Mucosa of stomach (tissue), 1 donor: ENCODE results near the gene NUP210L.
A peak's percentile ranks its signal among the peaks of the same experiment; 100 is the strongest.

ENCODE experiments used
- H3K27me3 ChIP-seq: one replicate; pipeline ENCODE4 v1.7.0; 2013; ENCODE audit warnings: mild to moderate bottlenecking, low read length; ENCODE audit not compliant: control insufficient read depth, insufficient read depth
- H3K36me3 ChIP-seq: one replicate; pipeline ENCODE4 v1.7.0; 2013; ENCODE audit warnings: low read length; ENCODE audit not compliant: control insufficient read depth, insufficient read depth
- H3K4me1 ChIP-seq: one replicate; pipeline ENCODE4 v1.7.0; 2013; ENCODE audit warnings: mild to moderate bottlenecking, low read length; ENCODE audit not compliant: control insufficient read depth, insufficient read depth
- H3K4me3 ChIP-seq: one replicate; pipeline ENCODE4 v1.7.0; 2013; ENCODE audit warnings: low read length
- H3K9ac ChIP-seq: one replicate; pipeline ENCODE4 v1.7.0; 2013; ENCODE audit warnings: mild to moderate bottlenecking, low read length, moderate library complexity
- H3K9me3 ChIP-seq: one replicate; pipeline ENCODE4 v1.7.0; 2013; ENCODE audit warnings: mild to moderate bottlenecking, low read length, moderate library complexity; ENCODE audit not compliant: control insufficient read depth
- donor health status: Pancreatic carcinoma.

NUP210L gene

GRCh38 chr1:154181944-154182343, 27.1 kb upstream of the NUP210L start:
- peak overlapping the region; percentile 94 for H3K4me3 ChIP-seq
- peaks cover 56% of the 10 kb centered on the region for H3K4me1 ChIP-seq
- no peaks in the 10 kb centered on the region for H3K27me3 ChIP-seq
- no peaks in the 10 kb centered on the region for H3K9me3 ChIP-seq
- peak overlapping the region; percentile 85 for H3K9ac ChIP-seq
- peaks cover 7% of the 10 kb centered on the region for H3K36me3 ChIP-seq

DNA sequence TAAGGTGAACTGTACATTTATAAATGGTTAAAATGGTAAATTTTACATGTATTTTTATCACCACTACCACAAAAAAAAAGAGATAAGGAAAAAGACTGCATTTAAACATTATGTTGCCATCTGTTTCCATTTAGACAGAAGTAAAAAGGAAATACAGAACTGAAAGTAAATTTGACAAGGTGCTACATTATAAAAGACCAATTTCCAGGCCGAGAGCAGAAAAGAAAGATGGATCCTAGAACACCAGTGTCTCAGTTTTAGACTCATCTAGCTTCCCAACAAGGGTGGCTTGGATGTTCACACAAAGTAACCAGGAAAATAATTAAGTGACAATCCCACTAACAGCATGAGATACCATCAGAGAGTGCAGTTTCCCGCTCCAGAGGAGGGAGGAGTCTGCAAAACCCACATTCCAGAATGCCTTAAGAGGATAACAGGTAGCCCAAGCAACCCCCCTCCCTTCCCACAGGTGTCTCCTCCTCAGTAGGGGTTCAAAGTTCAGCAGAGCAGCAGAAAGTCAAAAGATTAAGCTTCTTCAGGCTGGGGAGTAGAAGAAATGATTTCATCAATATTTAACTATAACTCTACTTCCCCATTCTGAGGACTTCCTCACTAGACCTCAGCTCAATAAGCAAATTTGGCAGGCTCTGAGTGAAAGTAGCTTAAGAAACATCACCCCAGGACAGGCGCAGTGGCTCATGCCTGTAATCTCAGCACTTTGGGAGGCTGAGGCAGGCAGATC, 25.2 kb upstream of the NUP210L start:
- Histone ChIP-seq H3K9ac (peak overlapping the region; percentile 14), H3K27me3 (no peaks in the 10 kb centered on the region), H3K36me3 (peaks cover 12% of the 10 kb centered on the region), H3K9me3 (no peaks in the 10 kb centered on the region), H3K4me1 (peaks cover 56% of the 10 kb centered on the region), H3K4me3 (peak overlapping the region; percentile 20)

GRCh38 chr1:154178911-154179811, 24.3 kb upstream of the NUP210L start:
- peaks cover 56% of the 10 kb centered on the region for H3K4me1 ChIP-seq
- H3K36me3 ChIP-seq, result peaks cover 12% of the 10 kb centered on the region
- no peaks in the 10 kb centered on the region for H3K9me3 ChIP-seq
- H3K4me3 ChIP-seq, result peak overlapping the region; percentile 9
- no peaks in the 10 kb centered on the region for H3K27me3 ChIP-seq
- H3K9ac ChIP-seq, result peak overlapping the region; percentile 56

- peaks cover 50% of the 10 kb centered on the region for H3K4me1 ChIP-seq
- peak overlapping the region; percentile 22 for H3K9ac ChIP-seq
- H3K4me3 ChIP-seq, result no peak overlapping the region
- H3K27me3 ChIP-seq, result no peaks in the 10 kb centered on the region
- no peaks in the 10 kb centered on the region for H3K9me3 ChIP-seq
- peaks cover 12% of the 10 kb centered on the region for H3K36me3 ChIP-seq
These were observed 23.1 kb upstream of the NUP210L start for GRCh38 chr1:154178013-154178412.

- H3K36me3 ChIP-seq, result peaks cover 24% of the 10 kb centered on the region
- H3K27me3 ChIP-seq, result no peaks in the 10 kb centered on the region
- no peaks in the 10 kb centered on the region for H3K9me3 ChIP-seq
- H3K4me3 ChIP-seq, result no peak overlapping the region
- peaks cover 48% of the 10 kb centered on the region for H3K4me1 ChIP-seq
- H3K9ac ChIP-seq, result no peak overlapping the region
These were observed 21.5 kb upstream of the NUP210L start for GRCh38 chr1:154176337-154176736.

- H3K9ac ChIP-seq, result no peak overlapping the region
- H3K9me3 ChIP-seq, result no peaks in the 10 kb centered on the region
- no peak overlapping the region for H3K4me3 ChIP-seq
- H3K36me3 ChIP-seq, result peaks cover 24% of the 10 kb centered on the region
- no peaks in the 10 kb centered on the region for H3K27me3 ChIP-seq
- H3K4me1 ChIP-seq, result peaks cover 34% of the 10 kb centered on the region
These were observed 19.8 kb upstream of the NUP210L start for GRCh38 chr1:154174654-154175053.

- Histone ChIP-seq H3K27me3 (no peaks in the 10 kb centered on the region), H3K9me3 (no peaks in the 10 kb centered on the region), H3K4me3 (no peak overlapping the region), H3K4me1 (peaks cover 6% of the 10 kb centered on the region), H3K9ac (no peak overlapping the region), H3K36me3 (peaks cover 16% of the 10 kb centered on the region)
These were observed 17.0 kb upstream of the NUP210L start for GRCh38 chr1:154171880-154172279.

GRCh38 chr1:154171223-154171583, 16.3 kb upstream of the NUP210L start:
- Histone ChIP-seq H3K36me3 (peaks cover 16% of the 10 kb centered on the region), H3K4me3 (no peak overlapping the region), H3K9ac (no peak overlapping the region), H3K27me3 (no peaks in the 10 kb centered on the region), H3K9me3 (no peaks in the 10 kb centered on the region), H3K4me1 (no peaks in the 10 kb centered on the region)

DNA sequence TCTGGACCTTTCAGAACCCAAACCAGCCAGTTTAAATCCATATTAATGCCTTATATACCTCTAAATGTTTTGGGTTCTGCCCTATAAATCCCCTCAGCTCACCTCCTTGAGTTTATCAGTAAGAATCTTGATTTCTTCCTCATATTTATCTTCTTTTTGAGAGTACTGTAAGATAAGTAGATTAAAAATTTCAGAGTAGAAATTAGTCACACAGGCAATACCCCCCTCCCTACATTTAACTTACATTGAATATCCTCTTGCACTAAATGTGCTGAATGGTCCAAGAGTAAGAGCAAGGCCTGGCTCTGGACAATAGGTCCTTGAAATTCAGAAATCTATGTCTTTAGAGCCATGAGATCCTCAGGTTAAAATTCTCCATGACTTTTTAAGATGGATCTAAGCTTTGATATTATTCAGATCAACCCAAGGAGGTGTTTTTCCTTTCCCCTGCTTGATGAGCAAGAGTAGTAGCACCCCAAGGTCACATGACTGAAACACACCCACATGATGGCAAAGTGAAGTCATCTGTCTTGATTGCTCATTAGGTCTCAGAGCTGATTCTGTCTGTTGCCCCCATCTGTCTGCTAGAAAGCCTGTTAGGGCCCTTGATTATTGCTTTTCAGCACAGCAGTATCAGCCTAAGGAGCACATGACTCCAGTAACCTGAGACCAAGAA, 15.8 kb upstream of the NUP210L start:
- no peak overlapping the region for H3K4me3 ChIP-seq
- peaks cover 15% of the 10 kb centered on the region for H3K36me3 ChIP-seq
- H3K9me3 ChIP-seq, result no peaks in the 10 kb centered on the region
- no peaks in the 10 kb centered on the region for H3K27me3 ChIP-seq
- H3K4me1 ChIP-seq, result no peaks in the 10 kb centered on the region
- no peak overlapping the region for H3K9ac ChIP-seq

GRCh38 chr1:154167461-154167860, 12.6 kb upstream of the NUP210L start:
- H3K9me3 ChIP-seq, result no peaks in the 10 kb centered on the region
- H3K27me3 ChIP-seq, result no peaks in the 10 kb centered on the region
- H3K4me1 ChIP-seq, result no peaks in the 10 kb centered on the region
- no peak overlapping the region for H3K4me3 ChIP-seq
- H3K36me3 ChIP-seq, result peaks cover 13% of the 10 kb centered on the region
- no peak overlapping the region for H3K9ac ChIP-seq

- H3K36me3 ChIP-seq, result peaks cover 6% of the 10 kb centered on the region
- H3K9ac ChIP-seq, result no peak overlapping the region
- H3K27me3 ChIP-seq, result no peaks in the 10 kb centered on the region
- no peak overlapping the region for H3K4me3 ChIP-seq
- no peaks in the 10 kb centered on the region for H3K9me3 ChIP-seq
- no peaks in the 10 kb centered on the region for H3K4me1 ChIP-seq
These were observed 11.3 kb upstream of the NUP210L start for GRCh38 chr1:154166207-154166606.

DNA sequence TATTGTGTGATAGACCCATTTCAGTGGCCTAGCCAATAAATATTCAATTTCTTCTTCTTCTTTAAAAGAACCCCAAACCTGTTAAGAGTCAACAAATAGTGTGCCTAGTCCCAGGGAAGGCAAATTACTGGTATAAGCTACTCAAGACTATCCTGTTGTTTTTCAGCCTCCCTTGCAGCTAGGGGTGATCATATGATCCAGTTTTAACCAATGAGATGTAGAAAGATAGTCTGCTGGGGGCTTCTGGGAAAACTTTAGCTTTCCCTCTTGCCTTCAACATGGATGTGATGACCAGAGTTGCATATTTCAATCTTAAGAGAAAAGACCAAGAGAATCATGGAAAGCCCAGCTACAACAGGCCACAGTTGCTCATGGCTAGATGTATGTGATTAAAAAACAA, 4.7 kb upstream of the NUP210L start:
- H3K9me3 ChIP-seq, result no peaks in the 10 kb centered on the region
- H3K27me3 ChIP-seq, result no peaks in the 10 kb centered on the region
- no peak overlapping the region for H3K4me3 ChIP-seq
- no peak overlapping the region for H3K9ac ChIP-seq
- H3K36me3 ChIP-seq, result peaks cover 6% of the 10 kb centered on the region
- H3K4me1 ChIP-seq, result peaks cover 23% of the 10 kb centered on the region
